ENCODE measurements around the gene AKR1B1.

AKR1B1 gene

DNA sequence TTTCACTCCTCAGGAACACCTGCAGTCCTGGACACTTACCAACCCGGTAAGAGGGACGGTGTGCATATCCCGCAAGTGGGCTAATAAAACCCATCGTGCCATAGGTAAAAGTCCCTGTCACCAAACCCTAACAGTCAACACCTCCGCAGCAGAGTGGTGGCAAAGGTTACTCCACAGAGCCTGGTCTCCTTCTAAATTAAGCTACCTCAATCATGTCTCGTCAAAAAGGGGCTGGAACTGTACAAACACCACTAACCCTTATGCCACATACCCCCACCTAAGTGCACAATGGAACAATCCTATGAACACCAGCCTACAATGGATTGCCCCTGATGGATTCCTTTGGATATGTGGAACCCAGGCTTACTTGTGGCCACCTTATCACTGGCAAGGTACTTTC lies 9.6 kb upstream of the AKR1B1 start:
- DNase-seq = no peak

- DNase-seq = no peak
These were observed 9.2 kb upstream of the AKR1B1 start for GRCh38 chr7:134468054-134468453.

- no peak for DNase-seq
These were observed 6.6 kb upstream of the AKR1B1 start for GRCh38 chr7:134465491-134465890.

DNA sequence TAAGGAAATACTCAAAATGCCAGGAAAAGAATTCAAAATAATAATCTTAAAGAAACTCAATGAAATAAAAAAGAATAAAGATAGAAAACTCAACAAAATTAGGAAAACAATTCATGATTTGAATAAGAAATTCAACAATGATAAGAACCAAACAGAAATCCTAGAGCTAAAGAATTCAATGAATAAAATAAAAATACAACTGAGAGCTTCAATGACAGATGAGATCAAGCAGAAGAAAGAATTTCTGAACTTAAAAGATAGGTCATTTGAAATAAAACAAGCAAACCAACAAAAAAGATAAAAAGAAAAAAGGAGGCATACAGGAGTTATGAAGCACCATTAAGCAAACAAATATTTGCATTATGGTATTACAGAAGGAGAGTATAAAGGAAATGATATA lies 5.6 kb upstream of the AKR1B1 start:
- DNase-seq = no peak

GRCh38 chr7:134463751-134464150 lies 4.9 kb upstream of the AKR1B1 start:
- no peak for DNase-seq

GRCh38 chr7:134462337-134462925 lies 3.5 kb upstream of the AKR1B1 start:
- no peak for DNase-seq

DNA sequence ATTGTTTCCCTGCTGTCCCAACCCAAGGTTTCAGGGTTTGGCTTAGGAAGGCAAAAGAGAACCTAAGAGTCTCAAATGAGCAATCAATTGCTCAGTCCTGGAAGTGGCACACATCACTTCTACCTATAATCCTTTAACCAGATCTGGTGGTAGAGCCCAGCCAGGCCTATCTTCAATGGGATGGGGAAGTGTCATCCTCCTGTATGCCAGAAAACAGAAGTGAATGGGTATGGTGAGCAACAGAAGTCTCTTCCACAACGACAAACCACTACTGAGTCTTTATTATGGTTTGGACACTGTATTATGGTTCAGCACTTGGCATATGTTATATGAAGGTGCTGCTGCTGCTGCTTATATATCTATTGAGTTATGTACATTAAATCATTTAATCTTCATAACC lies 3.0 kb upstream of the AKR1B1 start:
- DNase-seq = no peak

DNA sequence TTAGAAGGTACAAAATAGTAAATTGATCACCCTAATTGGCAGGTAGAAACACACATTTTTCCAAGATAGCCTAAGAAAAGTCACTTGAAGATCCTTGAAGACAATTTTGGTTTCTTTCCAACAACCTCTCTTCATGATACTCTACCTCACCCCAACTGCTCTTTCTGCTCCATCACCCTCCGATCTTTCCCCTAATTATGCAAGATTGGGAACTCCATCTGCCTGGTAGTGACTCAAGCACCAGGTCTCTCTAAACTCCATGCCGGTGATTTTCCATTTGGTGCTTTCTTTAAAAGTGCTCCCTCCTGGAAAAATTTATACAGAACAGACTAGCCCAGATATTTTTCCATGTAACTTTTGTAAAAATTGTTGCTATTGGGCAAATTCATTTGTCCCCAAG lies 1.1 kb upstream of the AKR1B1 start:
- DNase-seq = no peak

- peak; percentile 59 to 85 for DNase-seq
These were observed 527 bp downstream of the AKR1B1 start for GRCh38 chr7:134458341-134458805.

DNA sequence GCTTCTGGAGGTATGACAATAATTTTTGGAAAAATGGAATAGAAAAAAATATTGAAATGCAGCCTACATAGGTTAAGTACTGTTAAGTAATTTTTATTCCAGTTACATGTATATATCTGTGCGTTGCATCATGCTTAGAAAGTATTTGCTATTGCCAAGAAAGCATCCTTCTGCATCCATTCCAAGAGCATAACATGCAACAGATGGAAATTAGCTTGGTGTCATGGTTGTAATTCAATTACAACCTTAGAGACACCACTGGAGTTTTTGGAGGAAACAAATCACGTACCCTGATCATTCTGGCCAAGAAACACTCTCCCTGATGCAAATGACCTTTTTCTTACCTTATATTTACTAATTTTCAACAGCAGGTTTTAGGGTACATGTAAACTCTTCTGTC lies 1.7 kb downstream of the AKR1B1 start:
- no peak for DNase-seq

GRCh38 chr7:134454277-134454676 lies 4.6 kb downstream of the AKR1B1 start:
- no peak for DNase-seq

GRCh38 chr7:134453518-134453917 lies 5.4 kb downstream of the AKR1B1 start:
- no peak for DNase-seq

GRCh38 chr7:134452991-134453473 lies 5.9 kb downstream of the AKR1B1 start:
- no peak for DNase-seq

DNA sequence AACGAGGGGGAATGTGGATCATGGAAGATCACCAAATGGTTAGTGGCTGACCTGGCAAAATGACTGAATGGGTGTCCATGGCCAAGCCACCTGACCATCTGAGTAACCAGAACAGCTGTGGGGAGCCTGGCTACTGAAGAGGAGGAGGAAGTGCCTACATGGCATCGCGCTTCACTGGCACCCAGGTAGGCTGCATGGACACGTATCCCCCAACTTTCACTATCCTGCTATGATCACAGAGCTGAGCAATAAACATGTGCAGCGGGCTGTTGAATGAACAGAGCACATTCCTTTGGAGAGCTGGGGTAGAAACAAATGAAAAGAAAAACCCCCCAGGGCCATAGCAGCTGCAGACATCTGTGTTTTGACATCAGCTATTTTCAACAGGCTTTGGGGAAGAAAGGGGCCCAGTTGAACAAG lies 6.5 kb downstream of the AKR1B1 start:
- DNase-seq = no peak

GRCh38 chr7:134451656-134452055 lies 7.2 kb downstream of the AKR1B1 start:
- no peak for DNase-seq

DNA sequence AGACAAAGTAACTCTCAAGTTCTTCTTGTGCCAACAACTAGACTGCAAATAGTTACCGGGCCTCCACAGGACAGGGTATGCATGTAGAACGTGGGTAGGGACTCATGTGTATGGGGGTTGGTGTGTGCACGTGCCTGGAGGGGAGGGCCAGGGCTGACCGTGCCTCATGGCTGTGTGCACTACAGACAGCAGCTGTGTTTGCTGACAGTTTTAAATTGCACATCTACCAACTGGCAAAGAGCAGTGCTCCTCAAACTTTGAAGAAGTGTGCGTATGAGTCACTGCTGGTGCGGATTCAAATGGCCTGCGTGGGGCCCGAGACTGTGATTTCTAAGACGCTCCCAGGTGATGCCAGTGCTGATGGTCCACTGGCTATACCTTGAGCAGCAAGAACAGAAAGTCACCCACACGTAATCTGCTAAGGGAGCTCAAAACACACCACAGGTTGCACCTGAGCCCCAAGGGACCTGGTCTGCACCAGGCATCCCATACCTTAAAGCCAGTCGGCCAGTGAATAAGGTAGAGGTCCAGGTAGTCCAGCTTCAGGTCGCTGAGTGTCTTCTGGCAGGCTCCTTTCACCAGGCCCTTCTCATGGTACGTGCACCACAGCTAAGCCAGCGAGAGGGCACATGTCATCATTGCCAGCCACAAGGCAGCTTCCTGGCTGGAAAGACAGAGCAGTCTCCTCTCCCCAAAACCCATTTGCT lies 8.5 kb downstream of the AKR1B1 start:
- no peak for DNase-seq

- DNase-seq = no peak
These were observed 9.2 kb downstream of the AKR1B1 start for GRCh38 chr7:134449680-134450079.

DNA sequence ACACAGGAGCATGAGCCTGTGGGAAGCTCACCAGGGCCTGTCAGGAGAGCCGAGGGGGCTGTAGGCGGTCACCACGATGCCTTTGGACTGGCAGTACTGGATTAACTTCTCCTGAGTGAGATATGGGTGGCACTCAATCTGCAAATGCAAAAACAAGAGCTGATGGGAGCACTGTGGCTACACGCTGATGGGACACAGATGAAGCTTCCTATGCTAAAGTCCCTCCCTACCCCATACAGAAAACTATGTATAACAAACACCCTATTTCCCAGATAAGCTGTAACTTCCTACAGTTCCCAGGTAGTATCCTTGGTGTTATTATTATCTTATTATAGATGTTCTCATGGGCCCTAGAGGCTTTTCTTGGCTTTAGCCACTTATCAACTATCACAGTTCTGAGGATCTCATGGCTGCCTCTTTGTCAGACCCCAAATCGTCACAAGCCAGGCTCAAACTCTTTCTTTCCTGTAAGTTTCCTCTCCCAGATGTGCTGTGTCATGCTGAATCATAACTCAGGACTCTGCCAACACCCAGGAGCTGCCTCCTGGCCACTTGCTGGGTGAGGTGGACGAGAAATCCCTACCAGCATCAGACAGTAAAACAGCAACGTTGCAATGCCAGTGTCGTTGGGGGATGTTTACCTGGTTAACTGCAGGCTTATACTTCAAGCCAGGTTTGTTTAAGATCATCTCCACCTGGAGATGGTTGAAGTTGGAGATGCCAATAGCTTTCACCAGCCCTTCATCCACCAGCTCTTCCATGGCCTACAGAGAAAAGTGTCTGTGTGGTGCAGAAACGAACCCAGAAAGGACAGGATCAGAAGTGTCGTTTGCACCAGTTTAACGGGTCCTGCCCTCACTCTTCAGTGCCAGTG lies 10.3 kb downstream of the AKR1B1 start:
- no peak for DNase-seq

GRCh38 chr7:134447383-134447782 lies 11.5 kb downstream of the AKR1B1 start:
- DNase-seq = no peak

DNA sequence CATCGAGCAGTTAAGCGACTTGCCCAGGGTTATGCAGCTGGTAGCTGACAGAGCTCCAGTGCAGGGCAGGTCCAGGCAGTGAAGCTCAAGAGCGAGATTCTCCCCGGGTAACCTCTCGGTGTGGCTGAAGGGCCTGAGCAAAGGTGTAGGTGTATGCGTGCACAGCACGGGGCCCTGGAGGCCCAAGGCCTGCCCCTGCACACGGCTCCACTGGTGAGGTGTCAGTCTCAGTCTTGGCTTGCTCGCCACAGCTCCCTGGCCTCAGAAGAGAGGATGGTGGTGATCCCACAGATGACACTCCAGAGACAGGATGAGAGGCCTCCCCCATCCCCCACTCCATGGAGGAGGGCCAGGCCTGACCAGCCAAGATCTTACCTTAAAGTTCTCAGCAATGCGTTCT lies 12.0 kb downstream of the AKR1B1 start:
- no peak for DNase-seq

- no peak for DNase-seq
These were observed 12.5 kb downstream of the AKR1B1 start for GRCh38 chr7:134446446-134446845.

DNA sequence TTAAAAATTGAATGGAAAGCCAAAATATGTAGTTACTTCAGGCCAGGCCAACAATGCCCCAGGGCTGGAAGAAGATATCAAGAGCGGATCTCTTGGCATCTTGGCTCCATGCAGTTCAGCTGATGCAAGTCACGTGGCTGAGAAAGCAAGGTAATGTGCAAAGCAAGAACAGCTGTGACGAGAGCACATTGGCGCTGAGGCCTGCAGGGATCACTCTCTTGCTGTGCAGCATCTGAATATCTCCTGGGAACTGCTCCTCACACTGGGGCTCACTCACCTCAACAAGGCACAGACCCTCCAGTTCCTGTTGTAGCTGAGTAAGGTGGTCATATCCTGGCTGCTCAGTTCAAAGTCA lies 14.0 kb downstream of the AKR1B1 start:
- no peak for DNase-seq

- no peak for DNase-seq
These were observed 14.5 kb downstream of the AKR1B1 start for GRCh38 chr7:134444198-134444960.

All from NCI-H526 (cell line).